Neural progenitor cell (in vitro differentiated cells): ENCODE results near the gene TCF7.

Experiments
- EZH2 ChIP-seq: fragments of 200-600 bp; sonication (generic); IDR thresholded peaks from 2 replicates; pipeline ENCODE4 v1.6.1; 2017; ENCODE audit warnings: antibody characterized with exemption, mild to moderate bottlenecking, moderate library complexity
- EZH2phosphoT487 ChIP-seq: fragments of 200-600 bp; sonication (generic); IDR thresholded peaks from 2 replicates; pipeline ENCODE4 v1.6.1; 2017; ENCODE audit warnings: antibody characterized with exemption
- TF ChIP-seq, protein P1 (sequence below): fragments of 200-600 bp; sonication (generic); IDR thresholded peaks from 2 replicates; pipeline ENCODE4 v1.5.1; 2017; ENCODE audit warnings: antibody characterized with exemption, mild to moderate bottlenecking

DNA sequence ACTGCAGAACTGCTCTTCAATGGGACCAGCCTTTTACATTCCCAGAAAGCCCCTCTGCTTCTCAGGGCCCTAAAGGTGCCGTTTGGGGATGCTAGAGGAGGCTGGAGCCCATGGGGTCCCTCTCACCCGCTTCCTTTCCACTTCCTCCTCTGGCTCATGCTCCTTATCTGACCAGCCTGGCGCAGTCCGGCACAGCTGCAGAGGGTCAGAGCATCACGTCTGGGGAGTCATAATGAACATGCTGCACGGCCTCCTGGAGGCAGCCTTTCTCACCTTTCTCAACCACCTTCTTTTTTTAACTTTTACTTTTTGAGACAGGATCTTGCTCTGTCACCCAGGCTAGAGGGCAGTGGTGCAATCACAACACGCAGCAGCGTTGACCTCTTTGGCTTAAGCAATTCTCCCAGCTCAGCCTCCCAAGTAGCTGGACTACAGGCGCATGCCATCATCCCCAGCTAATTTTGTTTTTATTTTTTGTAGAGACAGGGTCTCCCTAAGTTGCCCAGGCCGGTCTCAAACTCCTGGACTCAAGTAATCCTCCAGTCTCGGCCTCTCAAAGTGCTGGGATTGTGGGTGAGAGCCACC is 15.1 kb upstream of the TCF7 start:
- TF ChIP-seq, protein P1, sequence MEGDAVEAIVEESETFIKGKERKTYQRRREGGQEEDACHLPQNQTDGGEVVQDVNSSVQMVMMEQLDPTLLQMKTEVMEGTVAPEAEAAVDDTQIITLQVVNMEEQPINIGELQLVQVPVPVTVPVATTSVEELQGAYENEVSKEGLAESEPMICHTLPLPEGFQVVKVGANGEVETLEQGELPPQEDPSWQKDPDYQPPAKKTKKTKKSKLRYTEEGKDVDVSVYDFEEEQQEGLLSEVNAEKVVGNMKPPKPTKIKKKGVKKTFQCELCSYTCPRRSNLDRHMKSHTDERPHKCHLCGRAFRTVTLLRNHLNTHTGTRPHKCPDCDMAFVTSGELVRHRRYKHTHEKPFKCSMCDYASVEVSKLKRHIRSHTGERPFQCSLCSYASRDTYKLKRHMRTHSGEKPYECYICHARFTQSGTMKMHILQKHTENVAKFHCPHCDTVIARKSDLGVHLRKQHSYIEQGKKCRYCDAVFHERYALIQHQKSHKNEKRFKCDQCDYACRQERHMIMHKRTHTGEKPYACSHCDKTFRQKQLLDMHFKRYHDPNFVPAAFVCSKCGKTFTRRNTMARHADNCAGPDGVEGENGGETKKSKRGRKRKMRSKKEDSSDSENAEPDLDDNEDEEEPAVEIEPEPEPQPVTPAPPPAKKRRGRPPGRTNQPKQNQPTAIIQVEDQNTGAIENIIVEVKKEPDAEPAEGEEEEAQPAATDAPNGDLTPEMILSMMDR = no peak
- TF ChIP-seq EZH2 = no peak
- TF ChIP-seq EZH2phosphoT487 = no peak
